SK-N-SH treated with all-trans-retinoic acid at 6 μM for 48 hours (cell line): ENCODE measurements around the gene PRR18.

Experiments used
- CSDC2 ChIP-seq: fragments of 250-450 bp; sonication (Bioruptor Pico); IDR thresholded peaks from 2 replicates; pipeline ENCODE4 v1.5.0; 2020; ENCODE audit warnings: mild to moderate bottlenecking, moderate library complexity
- ESRRG ChIP-seq: fragments of 250-450 bp; sonication (Bioruptor Pico); IDR thresholded peaks from 2 replicates; pipeline ENCODE4 v1.6.1; 2021; ENCODE audit warnings: mild to moderate bottlenecking
- ISL1 ChIP-seq: fragments of 250-450 bp; sonication (Bioruptor Pico); IDR thresholded peaks from 2 replicates; pipeline ENCODE4 v2.1.2; 2022; ENCODE audit warnings: mild to moderate bottlenecking, moderate library complexity
- OSR1 ChIP-seq: fragments of 250-450 bp; sonication (Bioruptor Pico); IDR thresholded peaks from 2 replicates; pipeline ENCODE4 v1.8.0; 2022; ENCODE audit warnings: moderate library complexity, mild to moderate bottlenecking, inconsistent platforms
- SNAI2 ChIP-seq: fragments of 250-450 bp; sonication (Bioruptor Pico); IDR thresholded peaks from 2 replicates; pipeline ENCODE4 v1.5.0; 2020; ENCODE audit warnings: mild to moderate bottlenecking, moderate library complexity
- TOX ChIP-seq: fragments of 250-450 bp; sonication (Bioruptor Pico); IDR thresholded peaks from 2 replicates; pipeline ENCODE4 v1.8.0; 2021; ENCODE audit warnings: mild to moderate bottlenecking, moderate library complexity, borderline replicate concordance
- ZFP30 ChIP-seq: fragments of 450-650 bp; formaldehyde crosslinking; IDR thresholded peaks from 2 replicates; pipeline ENCODE4 v1.5.0; 2022; ENCODE audit warnings: mild to moderate bottlenecking, moderate library complexity
- TF ChIP-seq, protein P1 (sequence below): fragments of 250-450 bp; sonication (Bioruptor Pico); IDR thresholded peaks from 2 replicates; pipeline ENCODE4 v1.5.1; 2020; ENCODE audit warnings: low read depth, mild to moderate bottlenecking, moderate library complexity
- TF ChIP-seq, protein P2 (sequence below): fragments of 250-450 bp; sonication (Bioruptor Pico); IDR thresholded peaks from 2 replicates; pipeline ENCODE4 v1.8.0; 2020; ENCODE audit warnings: mild to moderate bottlenecking, moderate library complexity, borderline replicate concordance

DNA sequence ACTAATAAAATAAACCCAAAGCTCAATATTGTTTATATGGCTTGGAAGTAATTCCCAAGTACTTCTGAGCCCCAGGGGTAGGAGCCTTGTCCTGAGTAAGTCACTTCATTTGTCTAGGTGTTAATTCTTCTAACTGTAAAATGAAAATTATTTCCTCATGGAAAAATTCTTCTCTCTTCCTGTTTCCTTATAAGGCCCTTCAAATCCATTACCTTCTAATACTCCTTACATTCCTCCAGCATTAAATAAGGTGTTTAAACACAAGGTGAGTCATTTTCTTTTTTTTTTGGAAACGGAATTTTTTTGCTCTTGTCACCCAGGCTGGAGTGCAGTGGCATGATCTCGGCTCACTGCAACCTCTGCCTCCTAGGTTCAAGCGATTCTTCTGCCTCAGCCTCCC lies 41.9 kb downstream of the PRR18 start:
- no peak for TF ChIP-seq OSR1
- TF ChIP-seq, protein P1, sequence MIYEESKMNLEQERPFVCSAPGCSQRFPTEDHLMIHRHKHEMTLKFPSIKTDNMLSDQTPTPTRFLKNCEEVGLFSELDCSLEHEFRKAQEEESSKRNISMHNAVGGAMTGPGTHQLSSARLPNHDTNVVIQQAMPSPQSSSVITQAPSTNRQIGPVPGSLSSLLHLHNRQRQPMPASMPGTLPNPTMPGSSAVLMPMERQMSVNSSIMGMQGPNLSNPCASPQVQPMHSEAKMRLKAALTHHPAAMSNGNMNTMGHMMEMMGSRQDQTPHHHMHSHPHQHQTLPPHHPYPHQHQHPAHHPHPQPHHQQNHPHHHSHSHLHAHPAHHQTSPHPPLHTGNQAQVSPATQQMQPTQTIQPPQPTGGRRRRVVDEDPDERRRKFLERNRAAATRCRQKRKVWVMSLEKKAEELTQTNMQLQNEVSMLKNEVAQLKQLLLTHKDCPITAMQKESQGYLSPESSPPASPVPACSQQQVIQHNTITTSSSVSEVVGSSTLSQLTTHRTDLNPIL (CRISPR knock-in tag), result no peak
- no peak for TF ChIP-seq CSDC2 (CRISPR knock-in tag)
- no peak for TF ChIP-seq ZFP30
- TF ChIP-seq ESRRG, result no peak
- no peak for TF ChIP-seq ISL1 (CRISPR knock-in tag)
- TF ChIP-seq, protein P2, sequence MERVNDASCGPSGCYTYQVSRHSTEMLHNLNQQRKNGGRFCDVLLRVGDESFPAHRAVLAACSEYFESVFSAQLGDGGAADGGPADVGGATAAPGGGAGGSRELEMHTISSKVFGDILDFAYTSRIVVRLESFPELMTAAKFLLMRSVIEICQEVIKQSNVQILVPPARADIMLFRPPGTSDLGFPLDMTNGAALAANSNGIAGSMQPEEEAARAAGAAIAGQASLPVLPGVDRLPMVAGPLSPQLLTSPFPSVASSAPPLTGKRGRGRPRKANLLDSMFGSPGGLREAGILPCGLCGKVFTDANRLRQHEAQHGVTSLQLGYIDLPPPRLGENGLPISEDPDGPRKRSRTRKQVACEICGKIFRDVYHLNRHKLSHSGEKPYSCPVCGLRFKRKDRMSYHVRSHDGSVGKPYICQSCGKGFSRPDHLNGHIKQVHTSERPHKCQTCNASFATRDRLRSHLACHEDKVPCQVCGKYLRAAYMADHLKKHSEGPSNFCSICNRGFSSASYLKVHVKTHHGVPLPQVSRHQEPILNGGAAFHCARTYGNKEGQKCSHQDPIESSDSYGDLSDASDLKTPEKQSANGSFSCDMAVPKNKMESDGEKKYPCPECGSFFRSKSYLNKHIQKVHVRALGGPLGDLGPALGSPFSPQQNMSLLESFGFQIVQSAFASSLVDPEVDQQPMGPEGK, result no peak
- TF ChIP-seq SNAI2 (CRISPR knock-in tag), result no peak
- TF ChIP-seq TOX (CRISPR knock-in tag), result no peak
